ENCODE results near the gene ARHGEF17. TPM values are rescaled to one million over a fixed set of nuclear protein-coding genes. Genes with fewer than 3 reads are reported as not detected.
A peak's percentile ranks its signal among the peaks of the same experiment; 100 is the strongest.

Gene ARHGEF17
- polyA plus RNA-seq, 3 donors: 0.16 to 1.2 (median 0.55) TPM

DNA sequence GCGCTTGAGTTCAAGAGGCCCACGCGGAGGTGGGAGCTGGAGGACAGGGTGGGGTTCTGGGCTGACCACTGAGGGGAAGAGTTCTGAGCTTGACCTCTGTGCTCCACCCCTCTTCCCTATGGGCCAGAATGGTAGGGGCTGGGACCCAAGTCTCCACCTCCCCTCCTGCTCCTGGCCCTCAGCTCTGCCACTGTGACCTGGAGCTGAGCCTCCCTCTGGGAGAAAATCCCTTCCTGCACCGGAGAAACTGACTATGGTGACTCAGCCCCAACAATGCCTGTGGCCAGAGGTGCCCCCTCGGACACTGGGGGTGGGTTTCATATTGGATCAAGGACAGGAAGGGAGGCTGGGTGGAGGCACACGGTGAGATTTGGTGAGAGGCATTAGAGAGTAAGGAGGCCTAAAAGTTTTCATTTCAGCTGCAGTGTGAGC is 91.1 kb downstream of the ARHGEF17 start:
- Mint-ChIP-seq H3K4me3 (no peak overlapping the region), H3K27me3 (ENCODE audit: low read depth in 3 of 3) (no peaks in the 10 kb centered on the region), H3K9me3 (no peaks in the 10 kb centered on the region), H3K36me3 (peaks cover 64 to 80% of the 10 kb centered on the region in 2 donors), H3K27ac (peak overlapping the region; percentile 56 to 87 (median 65)), H3K4me1 (peaks cover 22% of the 10 kb centered on the region)
- intact Hi-C loops (cut with micrococcal nuclease): loop anchor here in 1 of 2 donors (10.0 kb wide), 1 partner anchor 94 kb away; the partner anchor contains the start of gene ARHGEF17
- WGBS (ENCODE audit: insufficient coverage): 62% methylated on average over 2 of the region's 6 CpGs
- Histone ChIP-seq H3K27ac (ENCODE audit: low read depth in 1 of 2, low read length in 2 of 2) (peak overlapping the region; percentile 6 to 39), H3K4me2 (replicated peaks; ENCODE audit: extremely low read depth, low read length, poor library complexity, severe bottlenecking) (no peak overlapping the region), H3K36me3 (replicated peaks in 1 of 2; ENCODE audit: control insufficient read depth in 1 of 2, insufficient read depth in 2 of 2, low read length in 2 of 2) (peaks cover 63 to 76% of the 10 kb centered on the region in 2 donors), H3K9ac (ENCODE audit: insufficient read depth, low read length, poor library complexity, severe bottlenecking) (no peak overlapping the region), H3K4me3 (replicated peaks in 1 of 3; ENCODE audit: low read depth in 2 of 3, low read length in 3 of 3) (no peak overlapping the region), H3K9me3 (replicated peaks in 1 of 2; ENCODE audit: control insufficient read depth in 1 of 2, insufficient read depth in 1 of 2, low read length in 2 of 2) (no peaks in the 10 kb centered on the region), H3K79me2 (ENCODE audit: insufficient read depth, low read length) (peaks cover 26% of the 10 kb centered on the region), H3K4me1 (ENCODE audit: control insufficient read depth in 1 of 2, insufficient read depth in 2 of 2, low read length in 2 of 2) (peaks cover 11 to 23% of the 10 kb centered on the region in 2 donors), H4K20me1 (ENCODE audit: insufficient read depth, low read length) (peaks cover 97% of the 10 kb centered on the region), H2AFZ (ENCODE audit: insufficient read depth, low read depth, low read length, poor library complexity, severe bottlenecking) (no peak overlapping the region), H3K27me3 (ENCODE audit: control insufficient read depth in 2 of 2, insufficient read depth in 2 of 2, low read length in 2 of 2) (no peaks in the 10 kb centered on the region)
- no peak for TF ChIP-seq CTCF (IDR thresholded peaks at IDR 0.05)
- DNase-seq: no peak

- no peak for TF ChIP-seq CTCF (IDR thresholded peaks at IDR 0.05)
- Histone ChIP-seq H3K79me2 (ENCODE audit: insufficient read depth, low read length) (peaks cover 21% of the 10 kb centered on the region), H3K4me2 (replicated peaks; ENCODE audit: extremely low read depth, low read length, poor library complexity, severe bottlenecking) (no peak overlapping the region), H3K27ac (ENCODE audit: low read depth in 1 of 2, low read length in 2 of 2) (peak overlapping the region; percentile 6 to 39), H3K9me3 (replicated peaks in 1 of 2; ENCODE audit: control insufficient read depth in 1 of 2, insufficient read depth in 1 of 2, low read length in 2 of 2) (no peaks in the 10 kb centered on the region), H4K20me1 (ENCODE audit: insufficient read depth, low read length) (peaks cover 97% of the 10 kb centered on the region), H3K36me3 (replicated peaks in 1 of 2; ENCODE audit: control insufficient read depth in 1 of 2, insufficient read depth in 2 of 2, low read length in 2 of 2) (peaks cover 60 to 75% of the 10 kb centered on the region in 2 donors), H2AFZ (ENCODE audit: insufficient read depth, low read depth, low read length, poor library complexity, severe bottlenecking) (no peak overlapping the region), H3K27me3 (ENCODE audit: control insufficient read depth in 2 of 2, insufficient read depth in 2 of 2, low read length in 2 of 2) (no peaks in the 10 kb centered on the region), H3K4me3 (replicated peaks in 1 of 3; ENCODE audit: low read depth in 2 of 3, low read length in 3 of 3) (no peak overlapping the region), H3K4me1 (ENCODE audit: control insufficient read depth in 1 of 2, insufficient read depth in 2 of 2, low read length in 2 of 2) (peaks cover 11 to 23% of the 10 kb centered on the region in 2 donors), H3K9ac (ENCODE audit: insufficient read depth, low read length, poor library complexity, severe bottlenecking) (no peak overlapping the region)
- Mint-ChIP-seq H3K27me3 (ENCODE audit: low read depth in 3 of 3) (no peaks in the 10 kb centered on the region), H3K4me3 (no peak overlapping the region), H3K36me3 (peaks cover 59 to 76% of the 10 kb centered on the region in 2 donors), H3K9me3 (no peaks in the 10 kb centered on the region), H3K4me1 (peaks cover 22% of the 10 kb centered on the region), H3K27ac (peak overlapping the region in 6 of 7 donors; percentile 56 to 87 (median 65))
- WGBS (ENCODE audit: insufficient coverage): 38% methylated on average over 2 of the region's 4 CpGs
- no peak for DNase-seq
- intact Hi-C loops (cut with micrococcal nuclease): loop anchor here in 1 of 2 donors (2.0 to 10.0 kb wide), 2 partner anchors 95 to 261 kb away; partner anchors contain the start of gene ARHGEF17
These were observed 91.6 kb downstream of the ARHGEF17 start for GRCh38 chr11:73399636-73400035.
